H1 (cell line): ENCODE results near the gene DNAH1. TPM values are rescaled to one million over a fixed set of nuclear protein-coding genes. Genes with fewer than 3 reads are reported as not detected.

Source experiments
- CTCF ChIA-PET: fragments of 300-600 bp; sonication (Branson Sonifier 250); formaldehyde crosslinking; loops from one replicate; lab custom pipeline; 2021; ENCODE audit not compliant: partially characterized antibody; lab: Charles Lee
- POLR2A ChIA-PET: fragments of 300-600 bp; sonication (Branson Sonifier 250); formaldehyde crosslinking; loops from one replicate; lab custom pipeline; 2021; ENCODE audit warnings: inconsistent platforms; ENCODE audit not compliant: partially characterized antibody; lab: Charles Lee
- DNase-seq, 2 experiments: peaks; one replicate each; pipeline versions ENCODE4 v3.0.0 to v3.0.0-alpha.2; 2010 to 2022; ENCODE audit warnings: low spot score in 2 of 2, low read depth in 1 of 2, mixed read lengths in 1 of 2
- FAIRE-seq: peaks from 2 replicates; lab custom pipeline; 2011; peaks lifted over from hg19 to GRCh38; lab: Jason Lieb, UNC
- H2AFZ ChIP-seq: 2 replicates; pipeline ENCODE4 v1.8.1; 2012; ENCODE audit warnings: low read length, inconsistent platforms
- H2AK5ac ChIP-seq: 2 replicates; pipeline ENCODE4 v1.6.1; 2013; ENCODE audit warnings: low read depth, low read length
- H2BK120ac ChIP-seq: replicated peaks from 2 replicates; pipeline ENCODE3; 2013; ENCODE audit warnings: low read depth, low read length, inconsistent platforms
- H2BK12ac ChIP-seq: 2 replicates; pipeline ENCODE4 v1.6.1; 2013; ENCODE audit warnings: low read depth, low read length
- H2BK15ac ChIP-seq: 2 replicates; pipeline ENCODE4 v1.6.1; 2013; ENCODE audit warnings: low read length
- H2BK20ac ChIP-seq: 2 replicates; pipeline ENCODE4 v1.6.1; 2013; ENCODE audit warnings: low read length
- H2BK5ac ChIP-seq: 2 replicates; pipeline ENCODE4 v1.6.1; 2013; ENCODE audit warnings: low read depth, low read length
- H3K14ac ChIP-seq: 2 replicates; pipeline ENCODE4 v1.6.1; 2013; ENCODE audit warnings: inconsistent platforms; ENCODE audit not compliant: insufficient read length
- H3K18ac ChIP-seq: 2 replicates; pipeline ENCODE4 v1.6.1; 2013; ENCODE audit warnings: low read length; ENCODE audit errors: extremely low read depth
- H3K23ac ChIP-seq: 2 replicates; pipeline ENCODE4 v1.6.1; 2013; ENCODE audit warnings: inconsistent platforms; ENCODE audit not compliant: insufficient read length
- H3K23me2 ChIP-seq: 2 replicates; pipeline ENCODE4 v1.6.1; 2013; ENCODE audit warnings: low read depth, low read length
- H3K27ac ChIP-seq: 2 replicates; pipeline ENCODE4 v1.6.1; 2011; ENCODE audit warnings: low read depth, low read length, inconsistent platforms
- H3K27me3 ChIP-seq, 4 experiments: replicated peaks in 1 of 4; 1 replicate in 1 of 4; 2 replicates in 3 of 4; pipeline versions ENCODE4 v1.6.1 to v1.8.1; 2011 to 2013; ENCODE audit warnings: low read length in 3 of 4, mild to moderate bottlenecking in 3 of 4, inconsistent platforms in 2 of 4, mixed read lengths in 2 of 4, moderate library complexity in 1 of 4; ENCODE audit not compliant: control insufficient read depth in 3 of 4, insufficient read depth in 3 of 4; ENCODE audit errors: extremely low read depth in 1 of 4
- H3K36me3 ChIP-seq, 4 experiments: 2 replicates each; pipeline versions ENCODE4 v1.6.1 to v1.8.1; 2011 to 2013; ENCODE audit warnings: mild to moderate bottlenecking in 4 of 4, low read length in 3 of 4, moderate library complexity in 2 of 4, control low read depth in 1 of 4, inconsistent platforms in 1 of 4; ENCODE audit not compliant: insufficient read depth in 4 of 4, control insufficient read depth in 2 of 4
- H3K4ac ChIP-seq: replicated peaks from 2 replicates; pipeline ENCODE3; 2013; ENCODE audit warnings: low read length, low read depth, mixed read lengths, inconsistent platforms; ENCODE audit not compliant: insufficient read length
- H3K4me1 ChIP-seq, 4 experiments: replicated peaks in 1 of 4; 1 replicate in 1 of 4; 2 replicates in 3 of 4; pipeline versions ENCODE4 v1.6.1 to v1.8.1; 2011 to 2013; ENCODE audit warnings: low read length in 3 of 4, inconsistent platforms in 2 of 4, mixed read lengths in 1 of 4; ENCODE audit not compliant: insufficient read depth in 4 of 4, control insufficient read depth in 3 of 4
- H3K4me2 ChIP-seq, 2 experiments: 2 replicates each; pipeline versions ENCODE4 v1.6.1 to v1.8.1; 2011 to 2013; ENCODE audit warnings: low read depth in 2 of 2, low read length in 2 of 2, control low read depth in 1 of 2, inconsistent platforms in 1 of 2, mild to moderate bottlenecking in 1 of 2; ENCODE audit not compliant: insufficient read depth in 1 of 2
- H3K4me3 ChIP-seq, 4 experiments: fragments of 200-600, 300-600 bp in 1 of 4; sonication (generic), shearing (Covaris generic), sonication (Bioruptor Twin) in 1 of 4; 2 replicates each; pipeline versions ENCODE4 v1.5.1 to v1.8.1; 2011 to 2016; ENCODE audit warnings: low read length in 4 of 4, low read depth in 3 of 4, control low read depth in 2 of 4, inconsistent platforms in 2 of 4, mild to moderate bottlenecking in 2 of 4, mixed read lengths in 1 of 4, moderate library complexity in 1 of 4; ENCODE audit not compliant: insufficient read depth in 2 of 4; ENCODE audit errors: extremely low read depth in 1 of 4
- H3K56ac ChIP-seq: replicated peaks from 2 replicates; pipeline ENCODE3; 2013; ENCODE audit warnings: low read depth, mild to moderate bottlenecking, mixed read lengths, low read length, inconsistent platforms; ENCODE audit not compliant: insufficient read length
- H3K79me1 ChIP-seq: 2 replicates; pipeline ENCODE4 v1.6.1; 2013; ENCODE audit warnings: low read depth, low read length, control low read depth
- H3K79me2 ChIP-seq, 2 experiments: 2 replicates each; pipeline versions ENCODE4 v1.6.1 to v1.8.1; 2012 to 2013; ENCODE audit warnings: low read length in 2 of 2, mild to moderate bottlenecking in 2 of 2, inconsistent platforms in 1 of 2; ENCODE audit not compliant: insufficient read depth in 2 of 2, control insufficient read depth in 1 of 2
- H3K9ac ChIP-seq, 4 experiments: replicated peaks in 1 of 4; 1 replicate in 1 of 4; 2 replicates in 3 of 4; pipeline versions ENCODE4 v1.6.1 to v1.8.1; 2011 to 2013; ENCODE audit warnings: low read depth in 3 of 4, low read length in 3 of 4, control low read depth in 2 of 4, mild to moderate bottlenecking in 2 of 4, moderate library complexity in 2 of 4, inconsistent platforms in 1 of 4; ENCODE audit errors: extremely low read depth in 1 of 4
- H3K9me3 ChIP-seq, 2 experiments: 2 replicates each; pipeline versions ENCODE4 v1.6.1 to v1.8.1; 2012 to 2013; ENCODE audit warnings: mild to moderate bottlenecking in 2 of 2, moderate library complexity in 2 of 2, control low read depth in 1 of 2, inconsistent platforms in 1 of 2, low read depth in 1 of 2, low read length in 1 of 2, mixed read lengths in 1 of 2; ENCODE audit not compliant: insufficient read depth in 2 of 2
- H4K20me1 ChIP-seq, 2 experiments: replicated peaks in 1 of 2; 2 replicates each; pipeline versions ENCODE3 to v1.8.1; 2011 to 2013; ENCODE audit warnings: inconsistent platforms in 2 of 2, low read length in 2 of 2, mild to moderate bottlenecking in 1 of 2; ENCODE audit not compliant: insufficient read depth in 2 of 2, control insufficient read depth in 1 of 2
- H4K5ac ChIP-seq: 2 replicates; pipeline ENCODE4 v1.6.1; 2013; ENCODE audit warnings: low read length, low read depth, mixed read lengths, inconsistent platforms; ENCODE audit not compliant: insufficient read length
- H4K8ac ChIP-seq: 2 replicates; pipeline ENCODE4 v1.8.0; 2013; ENCODE audit warnings: mild to moderate bottlenecking, moderate library complexity, low read length, inconsistent platforms; ENCODE audit not compliant: insufficient read depth; ENCODE audit errors: extremely low read depth
- H4K91ac ChIP-seq: replicated peaks from 2 replicates; pipeline ENCODE3; 2013; ENCODE audit warnings: low read length, mixed read lengths, inconsistent platforms; ENCODE audit not compliant: insufficient read length
- ASH2L ChIP-seq: fragments of 200-600, 300-600 bp; sonication (generic); IDR thresholded peaks from one replicate; pipeline ENCODE4 v1.7.1; 2017; ENCODE audit warnings: low read length
- CTCF ChIP-seq, 3 experiments: IDR thresholded peaks; 1 replicate in 2 of 3; 2 replicates in 1 of 3; pipeline versions ENCODE4 v1.5.1 to v1.6.1; 2011; ENCODE audit warnings: low read length in 3 of 3, mild to moderate bottlenecking in 3 of 3, inconsistent platforms in 2 of 3, low read depth in 1 of 3, moderate library complexity in 1 of 3; ENCODE audit not compliant: insufficient read depth in 1 of 3; ENCODE audit errors: control extremely low read depth in 1 of 3
- JUND ChIP-seq: IDR thresholded peaks from 2 replicates; pipeline ENCODE4 v1.6.1; 2011; ENCODE audit warnings: mild to moderate bottlenecking, improper control_type of control experiment, low read length
- KDM4A ChIP-seq: IDR thresholded peaks from one replicate; pipeline ENCODE4 v1.7.1; 2012; ENCODE audit warnings: low read depth, mild to moderate bottlenecking, moderate library complexity, low read length, inconsistent platforms; ENCODE audit not compliant: severe bottlenecking
- SIRT6 ChIP-seq: IDR thresholded peaks from one replicate; pipeline ENCODE4 v1.7.1; 2012; ENCODE audit warnings: low read length, inconsistent platforms
- SUZ12 ChIP-seq: fragments of 200-600 bp; sonication (generic); IDR thresholded peaks from 2 replicates; pipeline ENCODE4 v1.6.1; 2012; ENCODE audit warnings: mild to moderate bottlenecking, inconsistent platforms, low read length, moderate library complexity, mixed read lengths
- TAF1 ChIP-seq: IDR thresholded peaks from 2 replicates; pipeline ENCODE4 v1.6.1; 2011; ENCODE audit warnings: mild to moderate bottlenecking, low read depth, low read length
- TBP ChIP-seq: IDR thresholded peaks from 2 replicates; pipeline ENCODE4 v1.6.1; 2011; ENCODE audit warnings: low read depth, low read length, improper control_type of control experiment
- ZNF274 ChIP-seq: IDR thresholded peaks from 2 replicates; pipeline ENCODE4 v1.7.0; 2012; ENCODE audit warnings: low read length, borderline replicate concordance; ENCODE audit errors: extremely low read depth
- WGBS, 2 experiments: shearing (Covaris generic) in 1 of 2; methylation state at CpG; one replicate each; pipeline versions ENCODE4 v1.1.6 to v1.1.7; 2013 to 2015; ENCODE audit warnings: low lambda C conversion rate in 2 of 2, mixed read lengths in 2 of 2, inconsistent platforms in 1 of 2, low coverage in 1 of 2, missing lambda C conversion rate in 1 of 2; ENCODE audit not compliant: insufficient replicate concordance in 2 of 2, insufficient coverage in 1 of 2, insufficient read length in 1 of 2; ENCODE audit errors: extremely low coverage in 1 of 2, missing lambda C conversion rate in 1 of 2; 5-methylcytosine and 5-hydroxymethylcytosine counted together
- polyA plus RNA-seq, 7 experiments: library from polyadenylated mRNA; depleted of rRNA in 3 of 7; stranded (reverse) in 5 of 7; unstranded in 2 of 7; fragments of >200 nt in 5 of 7; fragments of 200-250 nt in 2 of 7; gene quantifications; 1 replicate in 5 of 7; 2 replicates in 1 of 7; 4 replicates in 1 of 7; pipeline versions ENCODE4 v1.2.1 to v1.2.3, GENCODE V29; 2011 to 2013; ENCODE audit warnings: missing spikeins in 2 of 7, mixed read lengths in 2 of 7
- total RNA-seq: library from RNA; stranded (reverse); fragmentation: NEBNext Ultra II Directional; extraction: Animal tissue kit (Norgen Biotek cat#: 25700); gene quantifications from 2 replicates; pipeline ENCODE4 v1.2.1, GENCODE V29; 2021
- TF ChIP-seq, protein P1 (sequence below): IDR thresholded peaks from 2 replicates; pipeline ENCODE4 v1.6.1; 2012; ENCODE audit warnings: low read length, inconsistent platforms

The DNAH1 gene
- total and polyA plus RNA-seq, 2 of the 8 experiments (the other 6 are each of a cell fraction or from before 2014, with no cell fraction given), result 1.0 to 1.5 TPM

GRCh38 chr3:52402101-52402521 lies 86.0 kb downstream of the DNAH1 start:
- no peak for DNase-seq
- no peak overlapping the region for H2BK5ac ChIP-seq
- FAIRE-seq, result no peak
- H3K23ac ChIP-seq, result no peak overlapping the region
- no peak overlapping the region for H3K9ac ChIP-seq
- H3K23me2 ChIP-seq, result no peaks in the 10 kb centered on the region
- H3K9me3 ChIP-seq, result no peaks in the 10 kb centered on the region
- H2AFZ ChIP-seq, result no peak overlapping the region
- no peak overlapping the region for H2AK5ac ChIP-seq
- H4K20me1 ChIP-seq, result peaks cover 3 to 17% of the 10 kb centered on the region in 2 experiments
- WGBS, 2 experiments, result 92% methylated on average over 16 of the region's 16 CpGs; no CpG with 5 or more reads in 1 of the 2 experiments
- H3K18ac ChIP-seq, result no peak overlapping the region
- H2BK120ac ChIP-seq, result no peak overlapping the region
- H3K36me3 ChIP-seq, result peaks cover 31 to 52% (median 46%) of the 10 kb centered on the region in 4 experiments
- H3K4me3 ChIP-seq, result no peak overlapping the region
- no peak overlapping the region for H2BK20ac ChIP-seq
- ChIA-PET POLR2A (interaction anchor here (1.1 to 5.0 kb wide), 3 partner anchors 8 to 17 kb away, joined by 4 to 23 read pairs (median 4); no protein-coding TSS in a partner anchor), CTCF (interaction anchor here (0.9 to 11.1 kb wide), 5 partner anchors 10 to 170 kb away, joined by 3 to 150 read pairs (median 5); no protein-coding TSS in a partner anchor)
- H3K79me1 ChIP-seq, result no peaks in the 10 kb centered on the region
- no peak overlapping the region for H4K91ac ChIP-seq
- H3K14ac ChIP-seq, result no peak overlapping the region
- H3K27me3 ChIP-seq, result no peaks in the 10 kb centered on the region
- no peak overlapping the region for H3K4me2 ChIP-seq
- H4K8ac ChIP-seq, result no peak overlapping the region; the same call in 1 of the 2 replicates
- no peak overlapping the region for H2BK15ac ChIP-seq
- H3K4ac ChIP-seq, result no peak overlapping the region
- H3K79me2 ChIP-seq, result no peaks in the 10 kb centered on the region
- H2BK12ac ChIP-seq, result no peak overlapping the region
- no peak overlapping the region for H3K27ac ChIP-seq
- no peak overlapping the region for H4K5ac ChIP-seq
- H3K4me1 ChIP-seq, result no peaks in the 10 kb centered on the region
- H3K56ac ChIP-seq, result no peak overlapping the region
- TF ChIP-seq TBP (no peak), SIRT6 (no peak), CTCF (IDR thresholded peaks at IDR 0.05; ENCODE audit: control extremely low read depth in 1 of 3, insufficient read depth in 1 of 3, low read depth in 1 of 3, low read length in 3 of 3) (no peak), JUND (no peak), ASH2L (no peak), TAF1 (no peak), ZNF274 (no peak), SUZ12 (no peak), KDM4A (no peak)
- TF ChIP-seq, protein P1, sequence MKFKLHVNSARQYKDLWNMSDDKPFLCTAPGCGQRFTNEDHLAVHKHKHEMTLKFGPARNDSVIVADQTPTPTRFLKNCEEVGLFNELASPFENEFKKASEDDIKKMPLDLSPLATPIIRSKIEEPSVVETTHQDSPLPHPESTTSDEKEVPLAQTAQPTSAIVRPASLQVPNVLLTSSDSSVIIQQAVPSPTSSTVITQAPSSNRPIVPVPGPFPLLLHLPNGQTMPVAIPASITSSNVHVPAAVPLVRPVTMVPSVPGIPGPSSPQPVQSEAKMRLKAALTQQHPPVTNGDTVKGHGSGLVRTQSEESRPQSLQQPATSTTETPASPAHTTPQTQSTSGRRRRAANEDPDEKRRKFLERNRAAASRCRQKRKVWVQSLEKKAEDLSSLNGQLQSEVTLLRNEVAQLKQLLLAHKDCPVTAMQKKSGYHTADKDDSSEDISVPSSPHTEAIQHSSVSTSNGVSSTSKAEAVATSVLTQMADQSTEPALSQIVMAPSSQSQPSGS, result no peak
